ENCODE measurements around the gene MPL. TPM values are rescaled to one million over a fixed set of nuclear protein-coding genes. Genes with fewer than 3 reads are reported as not detected.
A peak's percentile ranks its signal among the peaks of the same experiment; 100 is the strongest.

MPL gene
- total and polyA plus RNA-seq, 5 donors from 2014 or later = 2.2 TPM; not detected in 4

DNA sequence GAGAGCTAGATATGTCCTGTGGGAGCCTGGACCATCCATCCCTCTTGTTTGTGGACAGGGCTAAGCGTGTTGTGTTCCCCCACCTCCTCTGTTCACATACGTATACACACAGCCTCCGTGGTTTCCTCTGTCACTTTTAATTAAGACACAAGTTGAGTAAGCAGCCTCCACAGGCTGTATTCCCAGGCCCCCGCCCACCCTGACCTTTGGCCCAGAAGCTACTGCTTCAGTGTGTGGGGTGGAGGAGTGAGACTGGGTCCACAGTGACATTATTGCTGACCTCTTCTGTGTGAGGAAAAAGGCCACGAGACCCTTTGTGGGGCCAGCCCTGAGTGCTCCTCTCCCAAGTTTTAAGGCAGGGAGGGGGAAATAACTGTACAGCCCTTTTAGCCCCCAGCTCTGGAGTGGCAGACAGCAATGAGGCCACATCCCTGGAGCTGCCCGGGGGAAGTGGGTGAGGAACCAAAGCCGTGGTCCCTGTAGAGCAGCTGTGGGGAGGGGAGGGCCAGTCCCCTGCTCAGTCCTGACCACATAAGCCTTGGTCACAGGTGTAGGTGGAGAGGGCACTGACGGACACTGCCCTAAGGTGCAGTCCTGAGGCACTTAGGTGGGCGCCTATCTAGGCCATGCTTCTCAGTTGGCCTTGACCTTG is 25.8 kb downstream of the MPL start:
- Histone ChIP-seq H3K27me3 (ENCODE audit: control insufficient read depth, insufficient read depth, low read length) (no peaks in the 10 kb centered on the region), H3K4me1 (ENCODE audit: control insufficient read depth, insufficient read depth, low read length, poor library complexity, severe bottlenecking) (peaks cover 28% of the 10 kb centered on the region), H3K4me3 (ENCODE audit: low read depth, low read length) (no peak overlapping the region), H3K27ac (ENCODE audit: insufficient read depth, low read length, poor library complexity, severe bottlenecking) (no peak overlapping the region), H3K36me3 (ENCODE audit: control insufficient read depth, insufficient read depth, low read length) (peaks cover 39% of the 10 kb centered on the region), H3K9me3 (ENCODE audit: control insufficient read depth in 2 of 2, low read length in 2 of 2) (no peaks in the 10 kb centered on the region)
- Mint-ChIP-seq H3K27me3 (no peaks in the 10 kb centered on the region), H3K9me3 (no peaks in the 10 kb centered on the region), H3K36me3 (peaks cover 28% of the 10 kb centered on the region), H3K4me1 (peaks cover 12 to 45% (median 17%) of the 10 kb centered on the region in 4 donors), H3K27ac (no peak overlapping the region), H3K4me3 (peak overlapping the region in 2 of 4 donors; percentile 79 to 83)
- ATAC-seq (ENCODE audit: low read depth in 2 of 2) (no peak), DNase-seq (no peak)

DNA sequence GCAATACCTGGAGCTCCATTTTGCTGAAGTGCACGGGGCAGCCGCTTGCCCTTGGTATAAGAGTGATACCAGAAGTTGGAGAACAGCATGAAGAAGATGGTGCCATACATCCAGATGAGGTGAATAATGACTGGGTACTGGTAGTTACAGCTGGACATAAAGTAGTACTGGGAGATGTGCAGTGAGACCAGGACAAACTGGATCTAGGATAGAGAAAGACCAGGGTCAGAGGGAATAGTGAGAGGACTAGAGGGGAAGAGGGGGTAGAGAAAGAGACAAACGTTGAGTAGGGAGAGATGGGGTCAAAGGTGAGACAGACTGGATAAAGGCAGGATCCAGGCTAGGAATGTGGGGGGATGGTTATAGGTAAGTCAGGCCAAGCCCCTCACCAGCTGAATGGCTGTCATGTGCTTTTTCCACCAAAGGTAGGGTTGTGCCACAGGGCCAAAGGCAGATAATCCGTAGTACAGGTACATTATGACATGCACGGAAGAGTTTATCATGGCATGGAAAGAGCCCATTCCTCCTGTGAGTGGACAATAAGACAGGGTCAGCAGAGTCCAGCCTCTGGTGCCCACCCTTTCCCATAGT is 26.4 kb downstream of the MPL start:
- Mint-ChIP-seq H3K36me3 (peaks cover 28% of the 10 kb centered on the region), H3K4me3 (peak overlapping the region; percentile 48 to 83 (median 70)), H3K9me3 (no peaks in the 10 kb centered on the region), H3K27me3 (no peaks in the 10 kb centered on the region), H3K4me1 (peaks cover 11 to 48% (median 19%) of the 10 kb centered on the region in 4 donors), H3K27ac (peak overlapping the region in 2 of 3 donors; percentile 69 to 96)
- Histone ChIP-seq H3K27ac (ENCODE audit: insufficient read depth, low read length, poor library complexity, severe bottlenecking) (no peak overlapping the region), H3K4me1 (ENCODE audit: control insufficient read depth, insufficient read depth, low read length, poor library complexity, severe bottlenecking) (peaks cover 33% of the 10 kb centered on the region), H3K36me3 (ENCODE audit: control insufficient read depth, insufficient read depth, low read length) (peaks cover 39% of the 10 kb centered on the region), H3K4me3 (ENCODE audit: low read depth, low read length) (no peak overlapping the region), H3K27me3 (ENCODE audit: control insufficient read depth, insufficient read depth, low read length) (no peaks in the 10 kb centered on the region), H3K9me3 (ENCODE audit: control insufficient read depth in 2 of 2, low read length in 2 of 2) (no peaks in the 10 kb centered on the region)
- no peak for ATAC-seq (ENCODE audit: low read depth in 2 of 2)
- no peak for DNase-seq

DNA sequence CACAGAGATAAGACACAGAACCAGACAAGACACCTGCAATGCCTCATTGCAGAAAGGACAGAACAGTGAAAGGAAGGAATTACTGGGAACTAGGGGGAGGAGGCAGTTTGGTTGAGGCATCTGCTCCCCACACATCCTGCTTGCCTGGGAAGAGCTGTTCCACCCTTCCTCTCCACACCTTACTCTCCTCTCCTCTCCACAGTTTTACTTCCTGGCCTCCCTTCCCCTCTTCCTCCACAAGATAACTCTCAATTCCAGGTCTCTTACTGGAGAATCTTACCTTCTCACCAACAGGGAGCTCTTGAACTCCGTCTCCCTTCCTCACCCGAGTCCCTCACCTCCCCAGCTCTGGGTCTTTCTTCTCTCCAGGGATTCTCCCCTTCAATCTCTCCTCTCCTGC is 28.1 kb downstream of the MPL start:
- Histone ChIP-seq H3K4me3 (ENCODE audit: low read depth, low read length) (no peak overlapping the region), H3K36me3 (ENCODE audit: control insufficient read depth, insufficient read depth, low read length) (peaks cover 39% of the 10 kb centered on the region), H3K27me3 (ENCODE audit: control insufficient read depth, insufficient read depth, low read length) (no peaks in the 10 kb centered on the region), H3K27ac (ENCODE audit: insufficient read depth, low read length, poor library complexity, severe bottlenecking) (peak overlapping the region; percentile 80), H3K9me3 (ENCODE audit: control insufficient read depth in 2 of 2, low read length in 2 of 2) (no peaks in the 10 kb centered on the region), H3K4me1 (ENCODE audit: control insufficient read depth, insufficient read depth, low read length, poor library complexity, severe bottlenecking) (peaks cover 28% of the 10 kb centered on the region)
- Mint-ChIP-seq H3K4me3 (peak overlapping the region; percentile 79 to 94 (median 90)), H3K9me3 (no peaks in the 10 kb centered on the region), H3K27me3 (no peaks in the 10 kb centered on the region), H3K27ac (peak overlapping the region; percentile 5 to 96 (median 81)), H3K36me3 (peaks cover 28% of the 10 kb centered on the region), H3K4me1 (peaks cover 6 to 46% (median 22%) of the 10 kb centered on the region in 4 donors)
- DNase-seq (no peak), ATAC-seq (ENCODE audit: low read depth in 2 of 2) (no peak)

DNA sequence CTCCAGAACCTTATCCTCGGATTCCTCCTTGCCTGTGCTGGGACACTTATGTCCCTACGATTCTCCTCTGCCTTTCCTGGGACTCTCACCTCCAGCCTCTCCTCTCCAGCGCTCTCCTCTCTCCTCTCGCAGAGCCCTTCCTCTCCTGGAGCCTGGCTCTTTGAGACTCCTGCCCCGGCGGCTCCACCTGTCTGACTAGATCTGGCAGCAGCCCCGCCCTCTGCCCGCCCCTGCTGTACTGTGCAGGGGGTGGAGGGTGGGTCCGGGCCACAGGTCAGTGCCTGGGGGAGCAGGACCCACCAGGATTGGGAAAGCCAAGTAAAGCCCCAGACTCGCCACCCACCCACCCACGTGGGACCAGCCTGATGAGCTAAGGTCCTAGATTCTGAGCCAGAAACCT is 28.6 kb downstream of the MPL start:
- no peaks in the 10 kb centered on the region for H3K27me3 ChIP-seq (ENCODE audit: control insufficient read depth, insufficient read depth, low read length)
- H3K4me3 Mint-ChIP-seq = peak overlapping the region; percentile 79 to 94 (median 90)
- no peak for DNase-seq
- peak overlapping the region; percentile 80 for H3K27ac ChIP-seq (ENCODE audit: insufficient read depth, low read length, poor library complexity, severe bottlenecking)
- no peaks in the 10 kb centered on the region for H3K27me3 Mint-ChIP-seq
- peaks cover 28% of the 10 kb centered on the region for H3K4me1 ChIP-seq (ENCODE audit: control insufficient read depth, insufficient read depth, low read length, poor library complexity, severe bottlenecking)
- H3K36me3 Mint-ChIP-seq = peaks cover 28% of the 10 kb centered on the region
- ATAC-seq (ENCODE audit: low read depth in 2 of 2) = no peak
- H3K4me1 Mint-ChIP-seq = peaks cover 9 to 50% (median 26%) of the 10 kb centered on the region in 4 donors
- H3K9me3 Mint-ChIP-seq = no peaks in the 10 kb centered on the region
- H3K27ac Mint-ChIP-seq = peak overlapping the region in 2 of 3 donors; percentile 69 to 96
- H3K4me3 ChIP-seq (ENCODE audit: low read depth, low read length) = no peak overlapping the region
- H3K9me3 ChIP-seq (ENCODE audit: control insufficient read depth in 2 of 2, low read length in 2 of 2) = no peaks in the 10 kb centered on the region
- H3K36me3 ChIP-seq (ENCODE audit: control insufficient read depth, insufficient read depth, low read length) = peaks cover 39% of the 10 kb centered on the region

DNA sequence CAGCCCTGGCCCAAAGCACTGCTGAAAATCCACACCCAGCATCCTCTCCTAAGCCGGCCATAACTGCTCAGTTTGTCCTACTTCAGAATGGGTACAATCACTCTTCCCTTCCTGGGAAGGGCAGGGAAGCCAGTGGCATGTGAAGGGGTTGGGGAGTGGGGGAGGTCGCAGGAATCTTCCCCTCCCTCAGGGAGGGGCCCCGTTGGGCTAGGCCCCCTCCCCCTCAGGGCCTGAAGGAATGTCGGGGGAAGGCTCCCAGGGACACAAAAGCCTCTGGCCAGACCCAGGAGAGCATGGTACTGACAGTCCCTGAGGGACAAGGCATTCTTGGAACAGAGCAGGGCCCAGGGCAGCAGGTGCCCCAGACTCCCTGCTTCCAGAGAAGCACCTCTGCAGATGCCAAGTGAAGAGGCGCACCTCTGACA is 29.0 kb downstream of the MPL start:
- H3K27me3 ChIP-seq (ENCODE audit: control insufficient read depth, insufficient read depth, low read length) = no peaks in the 10 kb centered on the region
- peaks cover 28% of the 10 kb centered on the region for H3K4me1 ChIP-seq (ENCODE audit: control insufficient read depth, insufficient read depth, low read length, poor library complexity, severe bottlenecking)
- peaks cover 13 to 54% (median 26%) of the 10 kb centered on the region in 4 donors for H3K4me1 Mint-ChIP-seq
- H3K9me3 ChIP-seq (ENCODE audit: control insufficient read depth in 2 of 2, low read length in 2 of 2) = no peaks in the 10 kb centered on the region
- H3K27me3 Mint-ChIP-seq = no peaks in the 10 kb centered on the region
- peaks cover 24% of the 10 kb centered on the region for H3K36me3 Mint-ChIP-seq
- DNase-seq = no peak
- peak overlapping the region; percentile 88 to 94 (median 92) for H3K4me3 Mint-ChIP-seq
- ATAC-seq (ENCODE audit: low read depth in 2 of 2) = no peak
- H3K27ac ChIP-seq (ENCODE audit: insufficient read depth, low read length, poor library complexity, severe bottlenecking) = peak overlapping the region; percentile 80
- H3K36me3 ChIP-seq (ENCODE audit: control insufficient read depth, insufficient read depth, low read length) = peaks cover 35% of the 10 kb centered on the region
- H3K27ac Mint-ChIP-seq = peak overlapping the region; percentile 60 to 96 (median 69)
- peak overlapping the region; percentile 26 for H3K4me3 ChIP-seq (ENCODE audit: low read depth, low read length)
- no peaks in the 10 kb centered on the region for H3K9me3 Mint-ChIP-seq

DNA sequence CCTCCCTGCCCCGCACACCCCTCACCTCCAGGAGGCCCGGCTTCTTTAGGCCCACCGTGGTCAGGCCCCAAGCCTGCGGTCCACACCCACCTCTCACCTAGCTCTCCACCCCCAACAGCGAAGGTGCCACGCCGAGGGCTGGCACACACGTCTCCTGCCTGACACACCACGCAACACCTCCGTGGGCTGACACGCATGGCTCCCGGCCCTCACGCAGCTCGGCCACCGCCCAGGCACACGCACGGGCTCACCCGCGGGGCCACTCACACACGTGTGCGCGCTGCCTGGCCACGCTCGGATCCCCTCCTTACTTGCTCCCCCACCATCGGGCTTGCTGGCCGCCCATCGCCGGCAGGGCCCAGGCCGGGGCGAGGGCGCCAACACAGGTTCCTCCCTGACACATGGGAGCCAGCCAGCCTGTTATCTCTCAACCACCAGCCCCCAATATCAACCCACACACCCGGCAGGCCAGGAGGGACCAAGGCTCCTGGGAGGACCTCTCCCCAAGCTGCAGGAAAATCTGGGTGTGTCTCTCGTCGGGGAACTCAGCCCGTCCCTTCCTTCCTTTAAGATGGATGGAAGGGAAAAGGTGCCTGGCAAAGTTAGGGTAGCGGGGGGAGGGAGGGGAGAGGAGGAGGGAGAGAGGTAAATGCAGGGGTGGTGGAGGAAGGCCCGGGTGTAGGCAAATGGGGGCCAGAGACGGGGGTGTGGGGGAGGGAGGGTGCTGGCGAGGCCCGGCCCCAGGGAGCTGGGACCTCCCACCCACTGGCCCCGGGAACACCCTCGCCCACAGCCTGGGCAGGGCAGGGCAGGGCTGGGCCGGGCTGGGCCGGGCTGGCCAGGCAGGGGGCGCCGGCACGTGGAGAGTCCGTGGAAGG is 29.6 kb downstream of the MPL start:
- Mint-ChIP-seq H3K27ac (peak overlapping the region; percentile 60 to 96 (median 69)), H3K4me3 (peak overlapping the region; percentile 88 to 94 (median 92)), H3K36me3 (peaks cover 20% of the 10 kb centered on the region), H3K9me3 (no peaks in the 10 kb centered on the region), H3K27me3 (no peaks in the 10 kb centered on the region), H3K4me1 (peaks cover 14 to 54% (median 25%) of the 10 kb centered on the region in 4 donors)
- Histone ChIP-seq H3K27ac (ENCODE audit: insufficient read depth, low read length, poor library complexity, severe bottlenecking) (peak overlapping the region; percentile 80), H3K4me3 (ENCODE audit: low read depth, low read length) (peak overlapping the region; percentile 43), H3K27me3 (ENCODE audit: control insufficient read depth, insufficient read depth, low read length) (no peaks in the 10 kb centered on the region), H3K4me1 (ENCODE audit: control insufficient read depth, insufficient read depth, low read length, poor library complexity, severe bottlenecking) (peaks cover 28% of the 10 kb centered on the region), H3K9me3 (ENCODE audit: control insufficient read depth in 2 of 2, low read length in 2 of 2) (no peaks in the 10 kb centered on the region), H3K36me3 (ENCODE audit: control insufficient read depth, insufficient read depth, low read length) (peaks cover 32% of the 10 kb centered on the region)
- ATAC-seq (ENCODE audit: low read depth in 2 of 2) (peak; percentile 25 to 26), DNase-seq (peak in 2 of 3 donors; percentile 32 to 48)

DNA sequence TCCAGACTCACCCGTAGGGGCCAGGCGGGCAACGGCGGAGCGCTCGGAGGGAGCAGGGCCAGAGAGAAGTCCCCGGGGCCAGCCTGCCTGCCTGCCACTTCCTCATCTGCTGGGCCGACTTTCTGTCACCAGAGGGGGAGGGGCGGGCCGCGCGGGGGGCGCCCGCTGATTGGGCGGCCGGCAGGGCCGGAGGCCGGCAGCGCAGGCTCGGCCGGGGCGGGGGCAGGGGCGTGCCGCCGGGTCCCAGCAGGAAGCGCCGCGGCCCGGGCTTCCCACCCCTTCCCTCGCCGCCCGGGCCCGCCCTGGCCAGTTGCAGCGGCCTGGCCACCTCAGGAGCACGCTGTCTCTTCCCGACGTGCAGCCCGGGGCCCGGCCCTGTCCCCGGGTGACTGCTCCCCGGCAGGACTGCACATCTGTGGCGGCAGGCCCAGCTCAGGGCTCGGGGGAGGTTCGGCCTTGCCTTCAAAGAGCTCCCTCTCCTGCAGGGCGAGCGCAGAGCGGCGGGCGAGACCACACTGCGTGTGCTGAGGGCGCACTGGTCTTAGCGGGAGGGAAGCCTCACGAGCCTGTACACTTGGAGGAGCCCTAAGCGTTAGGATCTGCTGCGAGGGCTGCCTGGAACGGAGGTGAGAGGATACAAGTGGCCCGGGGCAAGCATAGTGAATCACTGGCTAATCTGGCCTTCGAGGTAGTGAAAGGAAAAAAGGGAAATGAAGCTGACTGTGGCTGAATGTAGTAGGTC is 30.5 kb downstream of the MPL start, which contains the start of gene ELOVL1:
ELOVL1 (minus strand) TSS at position 108 of the 742 bp plus-strand sequence. CDS start 2,402 bp downstream, outside the sequence.
- peak within 1 kb of the TSS; percentile 90 to 96 (median 91) for H3K27ac Mint-ChIP-seq
- ATAC-seq (ENCODE audit: low read depth in 2 of 2) = peak; percentile 83 to 84
- peaks cover 15% of the 10 kb centered on the region for H3K36me3 Mint-ChIP-seq
- Histone ChIP-seq H3K27me3 (ENCODE audit: control insufficient read depth, insufficient read depth, low read length) (no peaks in the 10 kb centered on the region), H3K9me3 (ENCODE audit: control insufficient read depth in 2 of 2, low read length in 2 of 2) (no peaks in the 10 kb centered on the region), H3K4me1 (ENCODE audit: control insufficient read depth, insufficient read depth, low read length, poor library complexity, severe bottlenecking) (peaks cover 28% of the 10 kb centered on the region), H3K27ac (ENCODE audit: insufficient read depth, low read length, poor library complexity, severe bottlenecking) (peak within 1 kb of the TSS; percentile 80), H3K36me3 (ENCODE audit: control insufficient read depth, insufficient read depth, low read length) (peaks cover 25% of the 10 kb centered on the region), H3K4me3 (ENCODE audit: low read depth, low read length) (peak within 1 kb of the TSS; percentile 87)
- H3K4me3 Mint-ChIP-seq = peak within 1 kb of the TSS; percentile 88 to 97 (median 92)
- peak; percentile 73 to 91 (median 83) for DNase-seq
- no peaks in the 10 kb centered on the region for H3K9me3 Mint-ChIP-seq
- no peaks in the 10 kb centered on the region for H3K27me3 Mint-ChIP-seq
- peaks cover 14 to 54% (median 25%) of the 10 kb centered on the region in 4 donors for H3K4me1 Mint-ChIP-seq

Measured in CD4-positive, CD25-positive, alpha-beta regulatory T cell (primary cell).